Lower leg skin (tissue), 3 donors: ENCODE data around the gene FOXA2.

Source experiments
- POLR2A ChIP-seq, 2 donors: fragments of 450-650 bp; IDR thresholded peaks; one replicate each; pipeline ENCODE4 v1.6.1; 2016 to 2017; ENCODE audit warnings: antibody characterized with exemption in 2 of 2, mild to moderate bottlenecking in 1 of 2, moderate library complexity in 1 of 2
- TF ChIP-seq, protein P1 (sequence below), 3 donors: fragments of 450-650 bp; IDR thresholded peaks; one replicate each; pipeline ENCODE4 v1.5.1; 2016; ENCODE audit warnings: antibody characterized with exemption in 3 of 3, mild to moderate bottlenecking in 3 of 3, moderate library complexity in 2 of 3

DNA sequence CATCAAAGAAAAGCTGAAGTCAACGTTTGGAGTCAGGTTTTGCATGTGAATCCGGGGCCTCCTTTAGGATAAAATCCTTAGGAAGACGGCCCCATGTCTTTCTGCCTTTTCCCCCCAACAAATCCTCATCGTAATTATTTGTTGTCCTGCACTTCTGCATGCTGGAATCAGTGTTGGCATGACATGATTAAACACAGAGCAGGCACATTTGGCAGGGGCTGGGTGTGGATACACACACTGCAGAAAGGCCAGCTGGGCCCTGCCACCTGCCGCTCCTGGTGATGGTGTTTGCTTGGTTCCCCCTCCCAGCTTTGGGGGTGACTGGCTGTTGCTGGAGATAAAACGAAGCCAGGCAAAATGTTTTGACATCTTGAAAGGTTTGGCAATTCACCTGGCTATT lies 46.3 kb upstream of the FOXA2 start:
- TF ChIP-seq, protein P1, sequence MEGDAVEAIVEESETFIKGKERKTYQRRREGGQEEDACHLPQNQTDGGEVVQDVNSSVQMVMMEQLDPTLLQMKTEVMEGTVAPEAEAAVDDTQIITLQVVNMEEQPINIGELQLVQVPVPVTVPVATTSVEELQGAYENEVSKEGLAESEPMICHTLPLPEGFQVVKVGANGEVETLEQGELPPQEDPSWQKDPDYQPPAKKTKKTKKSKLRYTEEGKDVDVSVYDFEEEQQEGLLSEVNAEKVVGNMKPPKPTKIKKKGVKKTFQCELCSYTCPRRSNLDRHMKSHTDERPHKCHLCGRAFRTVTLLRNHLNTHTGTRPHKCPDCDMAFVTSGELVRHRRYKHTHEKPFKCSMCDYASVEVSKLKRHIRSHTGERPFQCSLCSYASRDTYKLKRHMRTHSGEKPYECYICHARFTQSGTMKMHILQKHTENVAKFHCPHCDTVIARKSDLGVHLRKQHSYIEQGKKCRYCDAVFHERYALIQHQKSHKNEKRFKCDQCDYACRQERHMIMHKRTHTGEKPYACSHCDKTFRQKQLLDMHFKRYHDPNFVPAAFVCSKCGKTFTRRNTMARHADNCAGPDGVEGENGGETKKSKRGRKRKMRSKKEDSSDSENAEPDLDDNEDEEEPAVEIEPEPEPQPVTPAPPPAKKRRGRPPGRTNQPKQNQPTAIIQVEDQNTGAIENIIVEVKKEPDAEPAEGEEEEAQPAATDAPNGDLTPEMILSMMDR (IDR thresholded peaks at IDR 0.05): no peak
- TF ChIP-seq POLR2A (IDR thresholded peaks at IDR 0.05): no peak
